Jurkat, Clone E6-1 (cell line): ENCODE data around the gene FXN.
"Not testable (repeated sequence)": the region's sequence is repeated elsewhere in the genome, so short reads cannot be mapped to it uniquely, and the experiment has no call there.

ENCODE experiments used
- DNase-seq: peaks from one replicate; pipeline ENCODE4 v3.0.0-alpha.2; 2011; ENCODE audit warnings: low read depth, low spot score
- H3K4me3 ChIP-seq: 2 replicates; pipeline ENCODE4 v1.5.1; 2011; ENCODE audit warnings: mild to moderate bottlenecking, low read length, control low read depth, moderate library complexity

Gene FXN

GRCh38 chr9:69090140-69090750 lies 54.7 kb downstream of the FXN start:
- no peak overlapping the region for H3K4me3 ChIP-seq
- DNase-seq = no peak

- no peak overlapping the region for H3K4me3 ChIP-seq
- no peak for DNase-seq
These were observed 55.4 kb downstream of the FXN start for GRCh38 chr9:69090946-69091345.

GRCh38 chr9:69093471-69094103 lies 58.0 kb downstream of the FXN start:
- no peak overlapping the region for H3K4me3 ChIP-seq
- DNase-seq = no peak

- not testable (repeated sequence) for DNase-seq, H3K4me3 ChIP-seq
These were observed 59.0 kb downstream of the FXN start for GRCh38 chr9:69094361-69095135.

GRCh38 chr9:69097064-69097463 lies 61.5 kb downstream of the FXN start:
- DNase-seq = no peak
- no peak overlapping the region for H3K4me3 ChIP-seq

- DNase-seq = no peak
These were observed 62.5 kb downstream of the FXN start for GRCh38 chr9:69097923-69098593.

GRCh38 chr9:69103348-69103996 lies 67.9 kb downstream of the FXN start:
- not testable (repeated sequence) for DNase-seq, H3K4me3 ChIP-seq

More at GRCh38 chr9:69097923-69098593, 62.5 kb downstream of the FXN start:
- no peak overlapping the region for H3K4me3 ChIP-seq

- DNase-seq = no peak
- H3K4me3 ChIP-seq = no peak overlapping the region
These were observed 69.4 kb downstream of the FXN start for GRCh38 chr9:69104830-69105527.

- H3K4me3 ChIP-seq = no peak overlapping the region
These were observed 72.2 kb downstream of the FXN start for GRCh38 chr9:69107771-69108170.

GRCh38 chr9:69108706-69109105 lies 73.2 kb downstream of the FXN start:
- not testable (repeated sequence) for H3K4me3 ChIP-seq, DNase-seq

More at GRCh38 chr9:69107771-69108170, 72.2 kb downstream of the FXN start:
- no peak for DNase-seq

GRCh38 chr9:69109152-69109551 lies 73.6 kb downstream of the FXN start:
- DNase-seq = no peak
- H3K4me3 ChIP-seq = no peak overlapping the region

GRCh38 chr9:69112646-69113045 lies 77.1 kb downstream of the FXN start:
- DNase-seq, H3K4me3 ChIP-seq: not testable (repeated sequence)

- DNase-seq = no peak
- H3K4me3 ChIP-seq = no peak overlapping the region
These were observed 80.1 kb downstream of the FXN start for GRCh38 chr9:69115621-69116020.

- no peak for DNase-seq
- no peak overlapping the region for H3K4me3 ChIP-seq
These were observed 83.1 kb downstream of the FXN start for GRCh38 chr9:69118656-69119055.

- DNase-seq = no peak
- peak overlapping the region; percentile 50 for H3K4me3 ChIP-seq
These were observed 85.0 kb downstream of the FXN start for GRCh38 chr9:69120380-69121154.

- peak overlapping the region; percentile 50 for H3K4me3 ChIP-seq
- DNase-seq = peak; percentile 11
These were observed 85.9 kb downstream of the FXN start for GRCh38 chr9:69121155-69122081.

GRCh38 chr9:69122082-69122548 lies 86.6 kb downstream of the FXN start:
- DNase-seq = no peak
- H3K4me3 ChIP-seq = peak overlapping the region; percentile 50
